NCI-H1417 treated with DMSO at 0.1 percent for 48 hours (cell line): ENCODE results near the gene GPR156.
"Not testable (repeated sequence)": the region's sequence is repeated elsewhere in the genome, so short reads cannot be mapped to it uniquely, and the experiment has no call there.

ENCODE experiments used
- DNase-seq: peaks from one replicate; lab custom pipeline; 2025; lab: John Stamatoyannopoulos, UW

Gene GPR156

DNA sequence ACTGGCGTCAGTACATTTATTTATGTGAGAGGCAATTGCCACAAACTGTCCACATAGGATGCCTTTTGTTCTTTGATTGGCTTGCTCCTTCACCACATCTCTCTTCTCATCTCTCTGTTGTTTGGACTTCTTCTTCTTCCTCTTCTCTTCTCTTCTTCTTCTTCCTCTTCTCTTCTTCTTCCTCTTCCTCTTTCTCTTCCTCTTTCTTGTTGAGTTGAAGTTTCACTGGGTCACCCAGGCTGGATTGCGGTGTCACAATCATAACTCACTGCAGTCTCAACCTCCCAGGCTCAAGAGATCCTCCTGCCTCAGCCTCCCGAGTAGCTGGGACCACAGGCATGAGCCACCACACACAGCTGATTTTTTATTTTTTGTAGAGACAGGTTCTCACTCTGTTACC lies 123.1 kb downstream of the GPR156 start:
- DNase-seq = no peak

GRCh38 chr3:120160050-120160449 lies 125.0 kb downstream of the GPR156 start:
- DNase-seq = no peak

DNA sequence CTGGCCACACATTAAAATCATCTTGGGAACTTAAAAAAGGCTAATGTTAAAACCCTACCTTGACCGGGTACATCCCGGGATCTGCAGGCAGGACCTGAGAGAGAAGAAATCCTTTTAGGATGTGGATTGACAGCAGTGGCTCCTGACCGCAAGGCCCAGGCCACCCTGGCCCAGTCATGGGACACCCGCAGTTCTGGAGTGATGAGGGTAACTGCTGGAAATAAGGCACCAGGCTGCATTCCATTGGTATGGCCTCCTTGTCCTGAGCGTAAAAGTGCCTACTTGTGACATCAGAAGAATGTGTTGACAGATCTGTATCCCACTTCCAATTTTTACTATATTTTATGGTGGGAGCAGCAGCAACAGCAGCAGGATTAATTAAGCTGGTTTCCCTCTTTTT lies 127.3 kb downstream of the GPR156 start:
- no peak for DNase-seq

DNA sequence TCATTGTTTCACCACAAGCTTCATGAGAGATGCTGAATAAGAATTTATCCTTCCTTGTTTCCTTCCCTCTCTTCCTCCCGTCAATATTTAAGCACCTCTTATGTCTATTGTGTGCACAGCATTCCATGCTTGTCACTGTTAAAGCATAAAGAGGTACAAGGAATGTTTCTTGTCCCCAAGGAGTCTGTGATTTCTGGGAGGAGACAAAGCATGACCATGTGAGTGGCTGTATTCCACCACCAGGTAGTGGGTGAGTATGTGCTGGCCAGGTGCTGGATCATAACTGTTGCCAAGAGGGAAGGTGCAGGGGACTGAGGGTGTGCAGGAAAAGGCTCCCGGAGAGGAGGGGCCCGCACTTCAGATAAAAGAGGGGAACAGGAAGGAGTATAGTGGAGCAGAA lies 127.9 kb downstream of the GPR156 start:
- DNase-seq = no peak

DNA sequence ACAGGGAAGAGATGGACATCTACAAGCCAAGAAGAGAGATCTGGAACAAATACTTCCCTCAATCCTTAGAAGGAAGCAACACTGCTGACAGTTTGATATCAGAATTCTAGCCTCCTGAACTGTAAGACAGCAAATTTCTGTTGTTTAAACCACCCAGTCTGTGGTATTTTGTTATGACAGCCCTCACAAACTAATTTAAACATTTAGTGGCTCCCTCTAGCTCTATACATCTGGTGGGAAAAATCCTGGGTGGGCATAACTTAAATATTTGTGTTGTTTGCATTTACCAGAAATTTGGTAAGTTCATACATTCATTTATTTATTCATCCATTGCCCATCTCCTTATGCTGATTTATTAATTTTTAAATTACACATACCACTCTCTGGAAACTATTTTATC lies 128.3 kb downstream of the GPR156 start:
- DNase-seq = no peak

DNA sequence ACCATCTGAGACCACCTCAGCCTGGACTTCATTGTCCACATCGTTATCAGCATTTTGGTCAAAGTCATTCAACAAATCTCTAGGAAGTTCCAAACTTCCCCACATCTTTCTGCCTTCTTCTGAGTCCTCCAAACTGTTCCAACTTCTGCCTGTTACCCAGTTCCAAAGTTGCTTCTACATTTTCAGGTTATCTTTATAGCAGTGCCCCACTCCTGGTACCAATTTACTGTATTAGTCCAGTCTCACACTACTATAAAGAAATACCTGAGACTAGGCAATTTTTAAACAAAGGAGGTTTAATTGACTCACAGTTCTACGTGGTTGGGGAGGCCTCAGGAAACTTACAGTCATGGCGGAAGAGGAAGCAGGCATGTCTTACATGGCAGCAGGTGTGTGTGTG lies 129.3 kb downstream of the GPR156 start:
- not testable (repeated sequence) for DNase-seq

DNA sequence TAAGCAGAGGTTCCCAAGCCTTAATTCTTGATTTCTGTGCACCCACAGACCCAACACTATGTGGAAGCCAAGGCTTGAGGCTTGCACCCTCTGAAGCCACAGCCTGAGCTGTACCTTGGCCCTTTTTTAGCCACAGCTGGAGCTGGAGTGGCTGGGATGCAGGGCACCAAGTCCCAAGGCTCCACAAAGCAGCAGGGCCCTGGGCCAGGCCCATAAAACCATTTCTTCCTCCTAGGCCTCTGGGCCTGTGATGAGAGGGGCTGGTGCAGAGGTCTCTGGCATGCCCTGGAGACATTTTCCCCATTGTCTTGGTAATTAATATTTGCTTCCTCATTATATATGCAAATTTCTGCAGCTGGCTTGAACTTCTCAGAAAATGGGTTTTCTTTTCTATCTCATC lies 129.9 kb downstream of the GPR156 start:
- DNase-seq = no peak

GRCh38 chr3:120153294-120153693 lies 131.7 kb downstream of the GPR156 start:
- DNase-seq = no peak

DNA sequence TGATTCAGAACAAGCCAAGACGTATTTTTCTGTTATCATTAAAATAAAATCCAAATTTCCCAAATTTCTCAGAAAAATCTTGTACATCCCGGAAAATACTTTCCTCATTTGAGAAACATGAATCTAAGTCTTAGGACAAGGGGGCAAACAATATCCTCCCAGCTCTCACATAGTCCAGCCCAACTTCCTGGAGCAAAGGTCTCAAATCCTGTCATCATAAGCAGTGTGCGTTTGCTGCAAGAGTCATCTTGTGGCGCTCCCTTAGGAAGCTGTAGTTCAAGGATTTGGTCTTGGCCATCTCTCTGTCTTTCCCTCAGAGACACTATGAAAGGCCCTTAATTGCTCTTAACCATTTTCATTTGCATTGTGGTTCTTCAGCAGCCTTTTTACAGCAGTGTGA lies 133.2 kb downstream of the GPR156 start:
- DNase-seq = no peak

DNA sequence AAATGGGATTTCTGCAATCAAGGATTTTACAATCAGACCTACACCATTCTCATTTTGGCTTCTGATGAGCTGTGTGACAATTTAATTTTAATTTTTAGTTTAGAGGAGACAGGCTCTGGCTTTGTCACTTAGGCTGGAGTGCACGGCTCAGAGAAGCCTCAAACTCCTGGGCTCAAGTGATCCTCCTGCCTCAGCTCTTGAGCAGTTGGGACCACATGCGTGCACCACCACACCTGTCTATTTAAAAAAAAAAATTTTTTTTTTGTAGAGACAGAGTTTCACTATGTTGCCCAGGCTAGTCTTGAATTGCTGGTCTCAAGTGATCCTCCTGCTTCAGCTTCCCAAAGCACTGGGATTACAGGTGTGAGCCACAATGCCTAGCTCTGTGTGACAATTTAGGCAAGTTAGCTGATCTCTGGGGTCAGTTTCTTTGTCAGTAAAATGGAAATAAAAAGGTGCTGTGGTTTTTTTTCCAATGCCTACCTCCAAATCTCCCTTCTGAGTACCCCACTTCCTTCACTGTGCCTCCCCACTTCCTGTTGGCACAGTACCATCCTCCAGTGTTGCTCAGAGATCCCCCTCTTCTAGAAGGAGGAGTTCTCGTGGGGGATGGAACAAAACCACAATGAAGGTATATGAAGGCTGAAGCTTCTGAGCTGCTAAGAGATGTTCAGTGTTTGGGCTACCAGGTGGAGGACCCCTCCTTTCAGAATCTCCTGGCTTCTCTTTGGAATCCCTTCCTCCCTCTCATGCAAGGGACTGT lies 136.7 kb downstream of the GPR156 start:
- no peak for DNase-seq

DNA sequence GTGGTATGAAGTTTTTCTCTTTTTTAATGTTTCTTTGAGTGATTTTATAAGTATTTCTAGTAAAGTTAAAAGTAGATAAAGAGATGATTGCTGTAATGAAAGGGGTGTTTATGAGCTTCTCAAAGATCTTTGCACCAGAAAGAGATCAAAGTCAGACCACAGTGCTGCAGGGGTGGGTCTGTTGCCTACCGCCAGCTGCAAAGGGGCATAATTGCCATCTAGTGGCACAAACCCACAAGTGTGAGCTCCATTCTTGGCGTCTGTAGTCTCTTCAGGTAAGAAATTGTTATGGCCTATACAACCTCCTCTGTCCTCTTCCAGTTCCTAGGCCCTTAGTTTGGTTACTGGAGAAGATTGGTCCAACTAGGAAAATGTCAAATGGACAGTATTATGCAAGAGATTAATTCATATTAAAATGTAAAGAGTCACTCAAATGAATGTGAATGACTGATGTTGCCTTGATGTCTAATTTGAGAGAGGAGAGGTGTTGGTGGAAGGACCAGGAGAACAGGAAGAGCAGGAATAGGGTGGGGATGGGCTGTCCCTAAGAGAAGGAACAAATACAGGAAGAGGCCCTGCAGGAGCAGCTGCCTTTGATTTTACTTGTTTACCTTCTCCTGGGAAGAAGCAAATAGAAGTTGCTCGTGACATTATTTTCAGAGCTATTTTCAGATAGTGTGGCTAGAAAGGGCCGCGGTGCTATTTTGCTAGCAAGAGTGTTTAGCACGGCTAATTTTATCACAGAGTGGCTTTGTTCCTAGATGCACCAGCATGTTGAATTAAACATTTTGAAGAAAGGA lies 137.8 kb downstream of the GPR156 start:
- peak; percentile 91 for DNase-seq

DNA sequence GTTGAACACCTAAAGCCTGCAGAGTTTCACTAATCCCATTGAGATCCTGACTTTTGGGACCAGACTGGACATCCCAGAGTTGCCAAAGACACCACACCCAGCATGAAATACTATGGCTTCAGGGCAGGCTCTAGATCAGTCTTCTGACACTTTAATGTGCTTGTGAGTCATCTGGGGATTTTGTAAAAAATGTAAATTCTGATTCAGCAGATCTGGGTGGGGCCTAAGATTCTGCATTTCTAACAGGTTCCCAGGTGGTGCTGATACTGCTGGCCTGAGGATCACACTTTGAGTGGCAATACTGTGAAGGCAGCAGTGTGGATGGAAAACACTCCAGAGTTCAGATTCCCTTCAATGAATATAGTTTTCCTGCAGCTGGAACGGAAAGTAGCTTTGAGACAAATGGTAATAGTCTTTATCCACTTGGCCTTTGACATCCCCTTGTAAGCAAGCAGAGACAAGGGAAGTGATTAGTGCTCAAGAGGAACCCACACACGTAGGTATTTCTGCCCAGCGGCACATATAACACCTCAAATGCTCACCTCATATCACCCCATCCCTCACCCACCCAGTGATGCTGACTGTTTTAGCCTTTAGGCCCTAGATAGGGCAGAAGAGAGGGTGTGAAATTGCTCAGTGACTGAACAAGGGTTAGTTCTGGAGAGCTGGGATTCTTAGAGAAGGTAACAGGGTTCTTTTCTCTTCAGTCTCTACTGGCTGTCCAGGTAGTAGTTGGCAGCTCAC lies 139.3 kb downstream of the GPR156 start:
- DNase-seq = no peak

- DNase-seq = no peak
Observed at GRCh38 chr3:120144267-120144666, 140.8 kb downstream of the GPR156 start.

- no peak for DNase-seq
Observed at GRCh38 chr3:120143676-120144075, 141.3 kb downstream of the GPR156 start.

- DNase-seq = no peak
Observed at GRCh38 chr3:120142236-120142635, 142.8 kb downstream of the GPR156 start.

DNA sequence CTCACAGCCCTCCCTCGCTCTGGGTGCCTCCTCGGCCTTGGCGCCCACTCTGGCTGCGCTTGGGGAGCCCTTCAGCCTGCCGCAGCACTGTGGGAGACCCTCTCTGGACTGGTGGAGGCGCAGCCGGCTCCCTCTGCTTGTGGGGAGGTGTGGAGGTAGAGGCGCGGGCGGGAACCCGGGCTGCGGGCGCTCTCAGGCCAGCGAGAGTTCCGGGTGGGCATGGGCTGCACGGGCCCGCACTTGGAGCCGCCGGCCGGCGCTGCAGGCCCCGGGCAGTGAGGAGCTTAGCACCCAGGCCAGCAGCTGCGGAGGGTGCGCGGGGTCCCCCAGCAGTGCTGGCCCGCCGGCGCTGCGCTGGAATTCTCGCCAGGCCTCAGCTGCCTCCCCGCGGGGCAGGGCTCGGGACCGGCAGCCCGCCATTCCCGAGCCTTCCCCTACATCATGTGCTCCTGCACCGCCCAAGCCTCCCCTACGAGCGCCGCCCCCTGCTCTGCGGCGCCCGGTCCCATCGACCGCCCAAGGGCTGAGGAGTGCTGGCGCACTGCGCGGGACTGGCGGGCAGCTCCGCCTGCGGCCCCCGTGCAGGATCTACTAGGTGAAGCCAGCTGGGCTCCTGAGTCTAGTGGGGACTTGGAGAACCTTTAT lies 144.8 kb downstream of the GPR156 start:
- DNase-seq = no peak

GRCh38 chr3:120139140-120139539 lies 145.9 kb downstream of the GPR156 start:
- DNase-seq = no peak

DNA sequence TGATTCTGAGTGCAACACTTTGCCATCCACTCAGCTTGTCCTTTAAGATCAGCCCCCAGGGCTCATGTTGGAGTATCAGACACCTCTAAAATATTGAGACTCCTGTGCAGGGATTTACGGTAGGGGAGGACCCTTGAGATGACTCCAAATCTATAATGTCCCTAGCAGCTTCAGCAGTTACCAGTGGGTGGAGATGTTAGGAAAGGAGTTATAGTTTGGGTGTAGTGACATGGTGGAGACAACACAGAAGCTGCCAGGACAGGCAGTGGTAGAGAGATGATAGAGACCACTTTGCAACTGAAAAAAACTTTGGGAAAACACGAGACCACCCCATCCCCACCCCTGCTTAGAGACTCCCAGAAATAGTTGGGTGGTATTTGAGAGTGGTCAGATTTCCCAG lies 147.5 kb downstream of the GPR156 start:
- DNase-seq = no peak

DNA sequence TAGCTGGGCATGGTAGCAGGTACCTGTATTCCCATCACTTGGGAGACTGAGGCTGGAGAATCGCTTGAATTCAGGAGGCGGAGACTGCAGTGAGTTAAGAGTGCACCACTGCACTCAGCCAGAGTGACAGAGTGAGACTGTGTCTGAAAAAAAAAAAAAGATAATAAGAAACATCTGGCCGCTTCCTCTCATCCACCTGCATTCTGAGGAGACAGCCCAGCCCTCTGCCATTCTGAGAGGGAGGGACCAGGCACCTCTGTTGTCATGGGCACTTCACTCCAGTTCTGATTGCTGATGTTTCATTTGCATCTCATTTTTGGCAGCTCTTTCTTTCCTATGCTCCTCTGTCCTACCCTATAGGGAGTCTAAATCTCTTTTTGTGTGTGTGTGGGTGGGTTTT lies 154.4 kb downstream of the GPR156 start:
- no peak for DNase-seq

DNA sequence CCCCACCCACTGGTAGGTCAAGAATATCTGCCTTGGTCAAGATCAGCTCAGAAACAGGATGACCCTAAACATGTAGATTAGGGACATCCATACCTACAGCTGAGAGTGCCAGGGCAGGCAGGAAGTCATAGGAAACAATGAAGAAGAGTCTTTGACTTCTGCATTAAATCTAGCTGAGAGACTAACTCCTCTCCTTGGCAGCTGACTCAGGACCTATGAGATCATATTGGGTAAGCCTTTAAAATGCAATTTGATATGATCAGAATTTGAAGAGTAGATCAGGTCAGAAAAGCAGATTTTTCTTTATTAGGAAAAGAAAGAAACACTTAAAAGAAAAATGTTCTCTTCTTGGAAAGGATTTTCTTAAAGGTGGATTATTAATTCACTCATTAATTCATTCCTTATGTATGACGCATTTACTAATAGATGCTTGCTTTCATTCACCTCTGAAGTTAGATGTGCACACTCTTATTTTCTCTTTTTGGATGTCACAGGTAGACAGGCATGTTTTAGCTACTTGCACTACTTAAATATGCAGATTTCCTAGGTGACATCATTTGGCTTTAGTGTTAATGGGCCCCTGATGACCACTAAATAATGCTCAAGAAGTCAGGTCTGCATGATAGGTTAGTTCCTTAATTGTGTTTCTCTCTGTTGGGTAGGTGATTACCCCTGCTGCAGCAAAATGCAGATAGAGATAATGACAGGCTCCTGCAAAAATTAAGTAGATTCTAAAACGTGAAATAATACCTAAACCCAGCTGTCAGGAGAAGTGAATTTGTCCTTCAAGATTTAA lies 155.1 kb downstream of the GPR156 start:
- no peak for DNase-seq

DNA sequence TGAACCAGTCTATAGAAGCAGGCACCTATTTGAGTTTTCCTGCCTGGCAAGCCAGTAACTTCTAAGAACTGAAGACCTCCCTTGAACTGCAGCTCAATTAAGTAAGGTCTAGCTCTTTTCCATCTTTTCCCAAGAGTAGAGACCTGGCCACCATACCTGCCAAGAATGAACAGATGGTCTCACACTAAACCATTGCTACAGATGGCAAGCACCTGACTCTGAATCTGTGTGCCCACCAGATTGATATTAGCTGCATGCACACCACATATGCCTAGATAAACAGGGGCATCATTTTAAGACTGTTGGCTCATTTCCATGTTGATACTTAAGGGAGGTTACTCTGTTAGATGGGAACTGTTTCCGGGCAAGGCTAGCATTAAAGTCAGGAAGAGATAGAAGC lies 156.0 kb downstream of the GPR156 start:
- DNase-seq = no peak

- no peak for DNase-seq
Observed at GRCh38 chr3:120125992-120126391, 159.0 kb downstream of the GPR156 start.
